Osteoblast (primary cell): ENCODE measurements around the gene LILRA1. TPM values are rescaled to one million over a fixed set of nuclear protein-coding genes. Genes with fewer than 3 reads are reported as not detected.

Experiments used
- DNase-seq: peaks from one replicate; pipeline ENCODE4 v3.0.0; 2011; ENCODE audit warnings: low spot score, mixed read lengths; ENCODE audit not compliant: insufficient read length; ENCODE audit errors: missing footprints
- H2AFZ ChIP-seq: 2 replicates; pipeline ENCODE4 v1.6.0; 2011; ENCODE audit warnings: mild to moderate bottlenecking, low read length
- H3K27ac ChIP-seq: 2 replicates; pipeline ENCODE4 v1.5.1; 2011; ENCODE audit warnings: mild to moderate bottlenecking, low read depth, low read length, moderate library complexity
- H3K27me3 ChIP-seq: 2 replicates; pipeline ENCODE4 v1.6.0; 2012; ENCODE audit warnings: mild to moderate bottlenecking, control low read depth, inconsistent platforms, low read length, moderate library complexity; ENCODE audit not compliant: insufficient read depth
- H3K36me3 ChIP-seq: 2 replicates; pipeline ENCODE4 v1.5.1; 2011; ENCODE audit warnings: mild to moderate bottlenecking, low read length, control low read depth, moderate library complexity; ENCODE audit not compliant: insufficient read depth
- H3K4me1 ChIP-seq: 2 replicates; pipeline ENCODE4 v1.5.1; 2011; ENCODE audit warnings: mild to moderate bottlenecking, low read length, control low read depth, moderate library complexity; ENCODE audit not compliant: insufficient read depth
- H3K4me2 ChIP-seq: 2 replicates; pipeline ENCODE4 v1.6.0; 2011; ENCODE audit warnings: mild to moderate bottlenecking, low read length; ENCODE audit not compliant: insufficient read depth
- H3K4me3 ChIP-seq: fragments of 200-600 bp; sonication (generic); 3 replicates; pipeline ENCODE4 v1.5.1; 2012; ENCODE audit warnings: mild to moderate bottlenecking, low read length, inconsistent platforms; ENCODE audit not compliant: insufficient read depth
- H3K79me2 ChIP-seq: 2 replicates; pipeline ENCODE4 v1.6.0; 2012; ENCODE audit warnings: mild to moderate bottlenecking, low read length, control low read depth, inconsistent platforms; ENCODE audit not compliant: insufficient read depth
- H3K9me3 ChIP-seq: 2 replicates; pipeline ENCODE4 v1.5.1; 2011; ENCODE audit warnings: low read depth, low read length, control low read depth
- H4K20me1 ChIP-seq: 2 replicates; pipeline ENCODE4 v1.6.0; 2012; ENCODE audit warnings: mild to moderate bottlenecking, low read length, control low read depth; ENCODE audit not compliant: insufficient read depth
- total RNA-seq: library from RNA; depleted of rRNA; stranded (reverse); fragments of >200 nt; gene quantifications from 2 replicates; pipeline ENCODE4 v1.2.3, GENCODE V29; 2012
- TF ChIP-seq, protein P1 (sequence below): IDR thresholded peaks from 2 replicates; pipeline ENCODE4 v1.5.1; 2011; ENCODE audit warnings: mild to moderate bottlenecking, low read depth, low read length, moderate library complexity; ENCODE audit errors: extremely low read depth

The LILRA1 gene
- total RNA-seq, 1 donor: not detected

DNA sequence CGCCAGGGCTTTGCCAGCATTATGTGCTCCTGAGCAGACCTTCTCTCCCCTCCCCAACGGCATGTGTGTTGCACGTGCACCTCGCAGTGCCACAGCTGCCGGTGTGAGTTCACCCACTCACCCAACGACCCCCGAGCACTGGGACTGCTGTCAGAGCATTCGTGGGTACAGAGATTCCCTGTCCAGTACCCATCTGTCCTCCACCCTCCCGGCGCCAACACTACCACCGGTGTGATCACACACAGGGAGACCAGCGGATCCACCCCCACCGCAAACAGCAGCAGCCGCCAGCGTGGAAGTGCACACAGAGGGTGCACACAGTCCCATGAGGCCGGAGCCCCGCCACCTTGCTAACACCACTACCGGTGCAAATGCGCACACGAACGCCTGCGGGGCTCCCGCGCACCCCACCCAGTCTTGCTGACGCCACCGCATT lies 15.9 kb downstream of the LILRA1 start:
- TF ChIP-seq, protein P1, sequence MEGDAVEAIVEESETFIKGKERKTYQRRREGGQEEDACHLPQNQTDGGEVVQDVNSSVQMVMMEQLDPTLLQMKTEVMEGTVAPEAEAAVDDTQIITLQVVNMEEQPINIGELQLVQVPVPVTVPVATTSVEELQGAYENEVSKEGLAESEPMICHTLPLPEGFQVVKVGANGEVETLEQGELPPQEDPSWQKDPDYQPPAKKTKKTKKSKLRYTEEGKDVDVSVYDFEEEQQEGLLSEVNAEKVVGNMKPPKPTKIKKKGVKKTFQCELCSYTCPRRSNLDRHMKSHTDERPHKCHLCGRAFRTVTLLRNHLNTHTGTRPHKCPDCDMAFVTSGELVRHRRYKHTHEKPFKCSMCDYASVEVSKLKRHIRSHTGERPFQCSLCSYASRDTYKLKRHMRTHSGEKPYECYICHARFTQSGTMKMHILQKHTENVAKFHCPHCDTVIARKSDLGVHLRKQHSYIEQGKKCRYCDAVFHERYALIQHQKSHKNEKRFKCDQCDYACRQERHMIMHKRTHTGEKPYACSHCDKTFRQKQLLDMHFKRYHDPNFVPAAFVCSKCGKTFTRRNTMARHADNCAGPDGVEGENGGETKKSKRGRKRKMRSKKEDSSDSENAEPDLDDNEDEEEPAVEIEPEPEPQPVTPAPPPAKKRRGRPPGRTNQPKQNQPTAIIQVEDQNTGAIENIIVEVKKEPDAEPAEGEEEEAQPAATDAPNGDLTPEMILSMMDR: no peak
- Histone ChIP-seq H3K27me3 (no peaks in the 10 kb centered on the region), H3K4me3 (no peak overlapping the region), H3K4me2 (no peak overlapping the region), H3K4me1 (no peaks in the 10 kb centered on the region), H3K79me2 (no peaks in the 10 kb centered on the region), H4K20me1 (no peaks in the 10 kb centered on the region), H2AFZ (no peak overlapping the region), H3K9me3 (peaks cover 2% of the 10 kb centered on the region), H3K36me3 (no peaks in the 10 kb centered on the region), H3K27ac (no peak overlapping the region)
- no peak for DNase-seq

DNA sequence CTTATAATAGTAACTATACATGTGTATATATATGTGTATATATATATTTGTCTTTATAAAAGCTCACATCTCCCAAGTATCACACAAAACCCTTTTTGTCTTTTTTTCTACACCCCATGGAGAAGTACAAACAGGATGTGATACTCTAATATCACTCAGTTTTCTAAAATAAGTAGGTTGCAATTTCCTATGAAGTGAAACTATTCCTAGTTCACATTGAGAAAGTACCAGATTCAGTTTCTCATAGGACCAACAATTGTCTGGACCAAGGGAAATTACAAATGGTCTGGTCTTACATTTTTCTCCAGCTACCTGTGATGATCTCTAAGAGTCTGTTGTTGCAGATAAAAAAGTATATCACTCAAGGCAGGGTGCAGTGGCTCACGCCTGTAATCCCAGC lies 19.0 kb downstream of the LILRA1 start:
- DNase-seq: no peak
- Histone ChIP-seq H3K4me3 (no peak overlapping the region), H3K4me1 (no peaks in the 10 kb centered on the region), H3K27ac (no peak overlapping the region), H3K79me2 (no peaks in the 10 kb centered on the region), H3K9me3 (no peaks in the 10 kb centered on the region), H2AFZ (no peak overlapping the region), H3K36me3 (no peaks in the 10 kb centered on the region), H3K27me3 (no peaks in the 10 kb centered on the region), H3K4me2 (no peak overlapping the region), H4K20me1 (no peaks in the 10 kb centered on the region)
- TF ChIP-seq, protein P1: no peak

DNA sequence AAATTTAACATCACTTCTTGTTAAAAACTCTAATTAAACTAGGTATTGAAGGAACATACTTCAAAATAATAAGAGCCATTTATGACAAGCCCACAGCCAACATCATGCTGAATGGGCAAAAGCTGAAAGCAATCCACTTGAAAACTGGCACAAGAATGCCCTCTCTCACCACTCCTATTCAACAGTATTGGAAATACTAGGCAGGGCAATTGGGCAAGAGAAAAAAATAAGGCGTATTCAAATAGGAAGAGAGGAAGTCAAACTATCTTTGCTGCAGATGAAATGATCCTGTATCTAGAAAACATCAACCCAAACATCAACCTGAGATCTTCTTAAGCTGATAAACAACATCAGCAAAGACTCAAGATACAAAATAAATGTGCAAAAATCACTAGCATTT lies 21.3 kb downstream of the LILRA1 start:
- no peak overlapping the region for H3K4me3 ChIP-seq
- H3K9me3 ChIP-seq: no peaks in the 10 kb centered on the region
- H3K4me1 ChIP-seq: no peaks in the 10 kb centered on the region
- no peaks in the 10 kb centered on the region for H4K20me1 ChIP-seq
- TF ChIP-seq, protein P1: no peak
- no peaks in the 10 kb centered on the region for H3K36me3 ChIP-seq
- no peaks in the 10 kb centered on the region for H3K27me3 ChIP-seq
- H3K27ac ChIP-seq: no peak overlapping the region
- DNase-seq: no peak
- H3K79me2 ChIP-seq: no peaks in the 10 kb centered on the region
- no peak overlapping the region for H3K4me2 ChIP-seq
- H2AFZ ChIP-seq: no peak overlapping the region

DNA sequence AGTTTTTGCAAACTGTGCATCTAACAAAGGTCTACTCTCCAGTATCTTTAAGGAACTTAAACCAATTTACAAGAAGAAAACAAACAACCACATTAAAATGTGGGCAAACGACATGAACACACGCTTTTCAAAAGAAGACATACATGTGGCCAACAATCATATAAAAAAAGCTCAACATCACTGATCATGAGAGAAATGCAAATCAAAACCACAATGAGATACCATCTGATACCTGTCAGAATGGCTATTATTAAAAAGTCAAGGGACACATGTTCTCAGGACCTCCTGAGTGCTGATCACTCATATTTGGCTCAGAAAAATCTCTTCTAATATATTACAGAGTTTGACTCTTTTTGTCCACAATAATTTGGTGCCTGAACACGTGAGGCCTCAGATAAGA lies 22.6 kb downstream of the LILRA1 start:
- Histone ChIP-seq H3K79me2 (no peaks in the 10 kb centered on the region), H3K27ac (no peak overlapping the region), H3K36me3 (no peaks in the 10 kb centered on the region), H3K4me2 (no peak overlapping the region), H3K27me3 (no peaks in the 10 kb centered on the region), H4K20me1 (no peaks in the 10 kb centered on the region), H2AFZ (no peak overlapping the region), H3K4me3 (no peak overlapping the region), H3K9me3 (no peaks in the 10 kb centered on the region), H3K4me1 (no peaks in the 10 kb centered on the region)
- TF ChIP-seq, protein P1: no peak
- DNase-seq: no peak
